ENCODE data around the gene DIRAS1.

DIRAS1 gene

DNA sequence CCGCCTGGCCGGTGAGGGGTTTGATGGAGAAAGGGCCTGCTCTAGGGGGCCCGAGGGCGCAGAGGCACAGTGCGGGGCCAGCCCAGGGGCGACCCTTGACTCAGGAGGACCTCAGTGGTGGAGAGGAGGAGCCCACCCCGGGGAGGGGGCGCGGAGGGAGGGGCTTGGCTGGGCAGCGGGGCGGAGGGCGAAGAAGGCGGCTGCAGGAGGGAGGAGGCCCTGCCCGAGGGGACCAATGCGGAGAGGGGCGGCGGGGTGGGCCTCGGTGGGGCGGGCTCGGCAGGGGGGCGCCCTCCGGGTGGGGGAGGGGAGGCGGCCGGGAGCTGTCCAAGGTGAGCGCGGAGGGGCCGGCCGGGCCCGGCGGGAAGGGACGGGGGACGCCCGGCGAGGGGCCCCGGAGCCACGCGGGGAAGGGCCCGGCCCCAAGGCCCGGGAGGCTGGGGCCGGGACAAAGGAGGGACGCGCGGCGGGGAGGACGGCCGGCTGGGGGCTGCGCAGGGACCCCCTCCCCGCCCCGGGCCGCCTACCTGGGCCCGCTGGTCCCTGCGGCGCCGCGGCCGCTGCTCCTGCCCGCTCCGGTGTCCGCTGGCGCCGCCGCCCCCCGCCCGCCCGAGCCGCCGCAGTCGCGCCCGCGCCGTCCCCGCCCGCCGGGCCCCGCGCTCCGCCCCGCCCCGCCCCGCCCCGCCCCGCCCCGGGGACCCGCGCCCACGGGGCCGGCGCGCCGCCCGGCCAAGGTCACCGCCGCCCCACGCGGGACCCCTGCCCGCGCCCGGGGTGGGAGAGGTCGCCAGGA, at the start of gene DIRAS1:
TSS of gene DIRAS1 (minus strand) at position 596 of the 793 bp plus-strand sequence. CDS start 3,566 bp downstream, outside the sequence.
- no peak for DNase-seq

- DNase-seq: no peak
Observed at GRCh38 chr19:2770055-2771013, 49.2 kb upstream of the DIRAS1 start.

- DNase-seq: no peak
Observed at GRCh38 chr19:2769218-2769617, 48.0 kb upstream of the DIRAS1 start.

- no peak for DNase-seq
Observed at GRCh38 chr19:2768365-2769132, 47.4 kb upstream of the DIRAS1 start.

GRCh38 chr19:2767688-2768087, 46.5 kb upstream of the DIRAS1 start:
- no peak for DNase-seq

GRCh38 chr19:2766594-2767372, 45.6 kb upstream of the DIRAS1 start:
- DNase-seq: no peak

DNA sequence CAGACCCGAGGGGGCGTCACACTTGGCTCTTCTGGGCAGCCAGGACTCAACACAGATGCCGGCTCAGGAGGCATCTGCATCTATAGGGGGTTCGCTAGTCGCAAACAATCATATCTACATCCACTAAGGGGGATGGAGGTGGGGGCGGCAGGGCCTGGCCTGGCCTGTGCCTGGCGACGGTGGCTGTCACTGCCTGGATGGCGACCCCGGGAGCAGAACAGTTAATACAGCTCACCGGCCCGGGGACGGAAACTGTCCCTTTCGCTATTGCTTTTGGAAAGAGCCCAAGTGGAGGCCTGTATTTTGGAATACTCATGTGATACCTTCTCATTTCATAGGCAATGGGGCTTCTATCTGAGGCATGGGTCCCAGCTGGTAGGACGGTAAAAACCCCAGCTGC, 44.2 kb upstream of the DIRAS1 start:
- no peak for DNase-seq

DNA sequence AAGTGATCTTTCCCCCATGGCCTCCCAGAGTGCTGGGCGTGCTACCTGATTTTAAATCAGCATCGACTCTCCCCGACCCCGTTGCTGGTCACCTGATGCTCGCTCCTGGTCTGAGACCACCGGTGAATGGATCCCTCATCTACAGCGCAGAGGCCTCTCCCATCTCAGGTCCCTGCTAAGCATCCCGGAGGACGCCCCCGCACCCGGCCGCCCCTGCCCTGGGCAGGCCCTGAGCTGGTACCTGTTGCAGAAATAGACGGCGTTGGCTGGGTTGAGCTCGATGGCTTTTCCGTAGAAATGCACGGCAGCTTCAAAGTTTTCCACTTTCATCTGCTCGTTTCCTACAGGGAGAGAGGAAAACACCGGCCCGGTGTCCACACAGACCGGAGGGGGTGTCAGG, 43.8 kb upstream of the DIRAS1 start:
- DNase-seq: no peak

- no peak for DNase-seq
Observed at GRCh38 chr19:2763687-2764086, 42.5 kb upstream of the DIRAS1 start.

- no peak for DNase-seq
Observed at GRCh38 chr19:2762783-2763496, 41.8 kb upstream of the DIRAS1 start.

- no peak for DNase-seq
Observed at GRCh38 chr19:2761876-2762782, 41.0 kb upstream of the DIRAS1 start.

GRCh38 chr19:2761309-2761677, 40.1 kb upstream of the DIRAS1 start:
- DNase-seq: no peak

- no peak for DNase-seq
Observed at GRCh38 chr19:2759965-2760364, 38.8 kb upstream of the DIRAS1 start.

DNA sequence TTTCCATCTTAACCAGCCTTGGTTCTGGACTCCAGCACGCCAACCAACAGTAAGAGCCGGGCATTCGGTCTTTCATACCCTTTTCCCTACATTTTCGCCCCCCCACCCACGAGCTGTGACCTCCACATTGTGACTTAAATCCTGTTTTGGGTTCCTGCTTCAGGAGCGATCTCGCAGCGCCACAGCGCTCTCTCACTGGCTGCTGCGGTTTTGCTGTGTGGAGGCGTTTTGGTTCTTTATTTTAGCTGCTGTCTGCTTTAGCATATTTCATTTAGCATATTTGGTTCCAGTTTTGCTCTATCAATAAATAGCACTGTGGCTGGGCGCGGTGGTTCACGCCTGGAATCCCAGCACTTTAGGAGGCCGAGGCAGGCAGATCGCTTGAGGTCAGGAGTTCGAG, 38.2 kb upstream of the DIRAS1 start:
- DNase-seq: no peak

- no peak for DNase-seq
Observed at GRCh38 chr19:2758601-2759313, 37.6 kb upstream of the DIRAS1 start.

GRCh38 chr19:2756921-2757881, 36.0 kb upstream of the DIRAS1 start:
- no peak for DNase-seq

DNA sequence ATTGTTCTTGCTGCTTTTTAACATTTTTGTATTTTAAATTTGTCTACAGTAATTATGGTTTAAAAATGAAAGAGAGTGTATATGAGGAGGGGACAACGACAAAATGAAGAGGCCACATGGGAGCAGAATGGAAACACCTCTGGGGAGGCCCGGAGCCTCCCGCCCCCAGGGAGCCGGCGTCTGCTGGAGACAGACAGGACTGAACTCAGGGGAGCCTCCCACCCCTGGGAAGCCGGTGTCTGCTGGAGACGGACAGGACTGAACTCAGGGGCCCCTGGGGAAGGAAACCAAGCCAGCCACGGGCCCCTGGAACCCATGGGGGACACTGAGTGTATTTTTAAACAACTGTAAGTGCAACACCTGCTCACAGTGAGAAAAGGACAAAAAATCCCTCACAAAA, 35.3 kb upstream of the DIRAS1 start:
- no peak for DNase-seq

- DNase-seq: no peak
Observed at GRCh38 chr19:2755811-2756210, 34.6 kb upstream of the DIRAS1 start.

GRCh38 chr19:2755448-2755705, 34.2 kb upstream of the DIRAS1 start:
- no peak for DNase-seq

Measured in DMS79 (cell line).